H1 (cell line): Measurements from ENCODE around the gene STXBP6. TPM values are rescaled to one million over a fixed set of nuclear protein-coding genes. Genes with fewer than 3 reads are reported as not detected.

Experiments
- BRCA1 ChIP-seq: IDR thresholded peaks from 2 replicates; pipeline ENCODE4 v1.6.1; 2012; ENCODE audit warnings: low read depth, low read length, improper control_type of control experiment
- HDAC6 ChIP-seq: IDR thresholded peaks from one replicate; pipeline ENCODE4 v1.7.1; 2012; ENCODE audit warnings: low read depth, mild to moderate bottlenecking, inconsistent platforms, low read length, moderate library complexity
- KDM4A ChIP-seq: IDR thresholded peaks from one replicate; pipeline ENCODE4 v1.7.1; 2012; ENCODE audit warnings: low read depth, mild to moderate bottlenecking, moderate library complexity, low read length, inconsistent platforms; ENCODE audit not compliant: severe bottlenecking
- SRF ChIP-seq: IDR thresholded peaks from 2 replicates; pipeline ENCODE4 v1.6.1; 2011; ENCODE audit warnings: mild to moderate bottlenecking, low read depth, low read length, moderate library complexity
- TBP ChIP-seq: IDR thresholded peaks from 2 replicates; pipeline ENCODE4 v1.6.1; 2011; ENCODE audit warnings: low read depth, low read length, improper control_type of control experiment
- polyA plus RNA-seq, 7 experiments: library from polyadenylated mRNA; depleted of rRNA in 3 of 7; stranded (reverse) in 5 of 7; unstranded in 2 of 7; fragments of >200 nt in 5 of 7; fragments of 200-250 nt in 2 of 7; gene quantifications; 1 replicate in 5 of 7; 2 replicates in 1 of 7; 4 replicates in 1 of 7; pipeline versions ENCODE4 v1.2.1 to v1.2.3, GENCODE V29; 2011 to 2013; ENCODE audit warnings: missing spikeins in 2 of 7, mixed read lengths in 2 of 7
- total RNA-seq: library from RNA; stranded (reverse); fragmentation: NEBNext Ultra II Directional; extraction: Animal tissue kit (Norgen Biotek cat#: 25700); gene quantifications from 2 replicates; pipeline ENCODE4 v1.2.1, GENCODE V29; 2021

STXBP6 gene
- total and polyA plus RNA-seq, 2 of the 8 experiments (the other 6 are each of a cell fraction or from before 2014, with no cell fraction given), result 9.4 to 18.1 TPM

- TF ChIP-seq TBP (no peak), SRF (no peak), BRCA1 (no peak), KDM4A (no peak), HDAC6 (no peak)
These were observed 155.2 kb downstream of the STXBP6 start (continued) for GRCh38 chr14:24894583-24895242.
